Stimulated activated CD4-positive, alpha-beta T cell treated with anti-CD3 and anti-CD28 coated beads, Interleukin-4, amount 100 ng/mL, for 24 hours (primary cell): ENCODE results near the gene FBXL22.
A peak's percentile ranks its signal among the peaks of the same experiment; 100 is the strongest.
"Not testable (repeated sequence)": the region's sequence is repeated elsewhere in the genome, so short reads cannot be mapped to it uniquely, and the experiment has no call there.

Source experiments
- DNase-seq: peaks from one replicate; pipeline ENCODE4 v3.0.0-alpha.2; 2020

Gene FBXL22

DNA sequence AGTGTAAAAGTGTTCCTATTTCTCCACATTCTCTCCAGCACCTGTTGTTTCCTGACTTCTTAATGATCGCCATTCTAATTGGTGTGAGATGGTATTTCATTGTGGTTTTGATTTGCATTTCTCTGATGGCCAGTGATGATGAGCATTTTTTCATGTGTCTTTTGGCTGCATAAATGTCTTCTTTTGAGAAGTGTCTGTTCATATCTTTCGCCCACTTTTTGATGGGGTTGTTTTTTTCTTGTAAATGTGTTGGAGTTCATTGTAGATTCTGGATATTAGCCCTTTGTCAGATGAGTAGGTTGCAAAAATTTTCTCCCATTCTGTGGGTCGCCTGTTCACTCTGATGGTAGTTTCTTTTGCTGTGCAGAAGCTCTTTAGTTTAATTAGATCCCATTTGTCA lies 20.4 kb downstream of the FBXL22 start:
- DNase-seq, result not testable (repeated sequence)

DNA sequence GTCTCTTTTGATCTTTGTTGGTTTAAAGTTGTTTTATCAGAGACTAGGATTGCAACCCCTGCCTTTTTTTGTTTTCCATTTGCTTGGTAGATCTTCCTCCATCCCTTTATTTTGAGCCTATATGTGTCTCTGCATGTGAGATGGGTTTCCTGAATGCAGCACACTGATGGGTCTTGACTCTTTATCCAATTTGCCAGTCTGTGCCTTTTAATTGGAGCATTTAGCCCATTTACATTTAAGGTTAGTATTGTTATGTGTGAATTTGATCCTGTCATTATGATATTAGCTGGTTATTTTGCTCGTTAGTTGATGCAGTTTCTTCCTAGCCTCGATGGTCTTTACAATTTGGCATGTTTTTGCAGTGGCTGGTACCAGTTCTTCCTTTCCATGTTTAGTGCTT lies 23.6 kb downstream of the FBXL22 start:
- not testable (repeated sequence) for DNase-seq

DNA sequence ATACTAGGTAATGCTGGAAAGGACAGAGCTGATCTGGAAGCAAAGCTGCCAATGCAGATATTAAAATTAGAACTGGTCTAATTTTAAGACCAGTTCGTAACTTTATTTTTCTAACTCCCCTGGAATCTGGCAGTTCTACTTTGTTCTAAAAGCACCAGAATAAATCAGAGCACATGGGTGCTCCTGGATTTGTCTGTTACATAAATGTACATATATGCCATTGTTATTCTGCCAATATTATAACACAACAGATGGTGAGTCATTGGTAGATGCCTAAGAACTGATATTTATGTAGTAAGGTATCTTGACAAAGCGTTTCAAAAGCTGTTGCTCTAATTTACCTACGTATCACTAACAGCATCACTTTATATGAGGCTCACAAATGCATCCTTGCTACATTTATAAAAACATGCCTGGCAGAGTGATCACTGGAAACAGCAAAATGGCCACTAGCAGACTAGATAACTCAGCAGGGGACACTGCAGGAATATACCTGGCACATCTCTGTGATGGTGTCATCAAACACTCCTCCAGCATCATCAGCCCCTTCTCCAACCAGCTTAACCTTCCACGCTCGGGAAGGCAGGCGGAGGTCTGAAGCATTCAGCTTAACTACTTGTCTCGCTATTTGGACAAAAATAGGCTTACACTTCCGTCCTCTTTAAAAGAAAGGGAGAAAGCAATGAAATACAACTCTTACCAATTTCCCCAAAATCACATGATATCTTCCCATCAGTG lies 26.2 kb downstream of the FBXL22 start:
- DNase-seq, result no peak

DNA sequence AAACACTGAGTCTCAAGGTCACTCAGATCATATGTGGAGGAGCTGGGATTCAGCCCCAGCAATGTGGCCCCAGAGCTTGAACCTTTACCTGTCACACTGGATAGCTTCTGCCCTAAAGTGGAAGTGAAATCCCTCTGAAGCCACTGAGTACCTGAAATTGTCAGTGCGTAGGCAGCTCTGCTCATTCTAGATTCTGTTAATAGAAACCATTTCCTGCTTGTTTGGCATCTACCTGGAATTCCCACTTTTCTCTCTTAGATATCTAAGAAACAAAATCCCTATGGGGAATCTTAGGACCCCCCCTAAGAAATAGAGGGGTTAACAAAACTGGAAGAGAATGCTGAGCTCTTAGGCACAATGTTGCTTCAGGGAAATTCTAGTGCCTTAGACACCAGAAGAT lies 29.8 kb downstream of the FBXL22 start:
- no peak for DNase-seq

DNA sequence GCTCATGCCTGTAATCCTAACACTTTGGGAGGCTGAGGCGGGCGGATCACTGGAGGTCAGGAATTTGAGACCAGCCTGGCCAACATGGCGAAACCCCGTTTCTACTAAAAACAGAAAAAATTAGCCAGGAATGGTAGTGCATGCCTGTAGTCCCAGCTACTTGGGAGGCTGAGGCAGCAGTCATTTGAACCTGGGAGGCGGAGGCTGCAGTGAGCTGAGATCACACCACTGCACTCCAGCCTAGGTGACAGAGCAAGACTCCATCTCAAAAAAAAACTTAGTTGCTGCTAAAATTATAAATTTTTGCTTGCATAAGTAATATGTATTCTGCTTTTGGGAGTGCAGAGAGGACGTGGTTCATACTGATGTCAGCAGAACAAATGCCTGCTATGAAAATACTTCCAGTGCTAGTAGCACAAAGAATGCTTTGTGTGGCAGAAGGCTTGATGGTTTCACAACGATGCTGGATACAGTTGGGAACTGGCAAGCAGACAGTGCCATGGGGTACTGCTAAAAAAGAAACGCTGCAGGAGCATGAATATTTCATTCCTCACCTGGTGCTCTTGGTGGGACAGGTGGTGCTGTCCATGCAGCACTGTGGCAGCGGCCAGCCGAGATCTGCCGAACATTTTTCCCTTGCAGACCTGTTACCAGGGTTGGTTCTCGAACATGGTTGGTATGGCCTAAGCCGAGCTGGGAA lies 31.1 kb downstream of the FBXL22 start:
- no peak for DNase-seq

DNA sequence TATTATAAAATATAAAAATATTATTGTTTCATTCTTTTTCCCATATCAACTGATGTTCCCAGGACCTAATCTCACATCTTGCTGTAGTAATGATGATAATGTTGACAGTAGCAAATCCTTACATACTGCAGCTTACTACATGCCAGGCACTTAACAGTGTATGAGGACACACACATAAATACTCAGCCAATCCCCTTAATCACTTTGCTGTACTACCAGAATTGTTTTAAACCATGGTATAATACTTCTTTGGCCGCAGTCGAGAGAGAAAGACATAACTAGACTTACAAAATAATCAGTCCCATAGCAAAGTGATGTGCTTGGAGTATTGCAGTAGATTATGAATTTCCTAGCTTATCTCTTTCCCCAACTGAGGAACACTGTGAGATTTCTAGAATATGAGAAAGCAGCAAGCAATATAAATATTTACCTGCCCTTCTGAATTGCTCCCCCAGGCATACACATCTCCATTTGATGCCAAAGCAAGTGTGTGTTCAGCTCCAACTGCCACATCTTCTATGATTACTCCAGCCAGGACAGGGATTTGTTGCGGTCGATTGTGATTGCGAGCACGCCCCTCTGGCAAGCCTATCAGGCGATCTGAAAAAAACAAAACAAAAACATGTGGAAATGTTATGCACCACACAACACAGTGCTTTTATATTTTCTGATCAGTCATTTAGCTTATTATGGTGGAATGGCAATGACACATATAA lies 33.0 kb downstream of the FBXL22 start:
- DNase-seq, result no peak

DNA sequence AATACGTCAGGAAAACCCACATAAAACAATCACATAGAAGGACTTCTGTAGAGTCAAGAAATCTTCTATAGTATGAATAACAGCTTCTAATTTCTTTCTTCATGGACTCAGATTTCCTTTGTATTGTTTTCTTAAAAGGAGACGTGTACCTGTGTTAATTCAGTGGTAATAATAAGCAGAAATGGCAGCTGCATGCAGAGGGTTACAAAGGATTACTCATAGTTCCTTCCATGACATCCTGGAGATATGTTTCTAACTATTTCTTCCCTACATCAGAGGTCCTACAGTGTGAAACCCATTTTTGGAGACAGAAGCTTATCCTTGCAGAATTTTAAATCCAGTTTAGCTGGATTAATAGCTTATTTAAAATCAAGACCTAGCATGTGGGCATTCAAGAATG lies 36.1 kb downstream of the FBXL22 start:
- no peak for DNase-seq

DNA sequence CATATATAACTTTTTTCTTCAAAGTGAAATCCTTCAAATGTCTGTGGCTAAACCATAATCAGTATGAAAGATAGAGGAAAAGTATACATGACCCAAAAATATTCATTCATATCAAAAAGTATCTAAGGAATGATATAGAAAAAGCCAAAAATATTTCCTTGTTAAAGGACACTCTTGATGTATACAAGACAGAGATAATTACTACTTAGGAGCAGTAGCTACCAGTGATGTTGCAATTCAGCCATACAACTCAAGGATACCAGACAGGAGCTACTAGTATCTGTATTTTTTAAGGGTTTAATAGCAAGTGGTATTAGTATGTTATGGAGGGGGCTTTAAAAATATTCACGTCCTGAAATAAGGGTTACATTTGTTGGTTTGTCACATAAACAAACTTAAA lies 37.0 kb downstream of the FBXL22 start:
- DNase-seq, result no peak

DNA sequence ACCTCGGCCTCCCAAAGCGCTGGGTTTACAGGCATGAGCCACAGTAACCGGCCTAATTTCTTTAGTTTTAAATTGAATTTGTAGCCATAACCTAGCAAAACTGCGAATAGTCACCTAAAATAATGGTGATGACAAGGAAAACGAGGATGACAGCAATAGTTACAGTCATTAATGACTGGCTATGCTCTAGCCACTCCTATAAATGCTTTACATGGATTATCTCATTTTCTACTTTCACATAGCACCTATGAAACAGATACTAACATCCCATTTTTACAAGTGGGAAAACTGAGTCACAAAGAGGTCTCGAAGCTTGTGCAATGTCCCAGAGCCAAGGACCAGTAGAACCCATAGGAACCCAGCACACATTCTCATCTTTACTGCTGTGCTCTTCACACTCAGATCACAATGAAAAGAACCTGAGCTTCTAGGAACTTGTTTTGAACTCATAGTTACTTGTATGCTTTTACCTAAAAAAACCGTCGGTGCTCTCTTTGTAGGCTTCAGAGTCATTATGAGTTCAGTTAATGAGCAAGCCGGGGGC lies 39.4 kb downstream of the FBXL22 start:
- no peak for DNase-seq

DNA sequence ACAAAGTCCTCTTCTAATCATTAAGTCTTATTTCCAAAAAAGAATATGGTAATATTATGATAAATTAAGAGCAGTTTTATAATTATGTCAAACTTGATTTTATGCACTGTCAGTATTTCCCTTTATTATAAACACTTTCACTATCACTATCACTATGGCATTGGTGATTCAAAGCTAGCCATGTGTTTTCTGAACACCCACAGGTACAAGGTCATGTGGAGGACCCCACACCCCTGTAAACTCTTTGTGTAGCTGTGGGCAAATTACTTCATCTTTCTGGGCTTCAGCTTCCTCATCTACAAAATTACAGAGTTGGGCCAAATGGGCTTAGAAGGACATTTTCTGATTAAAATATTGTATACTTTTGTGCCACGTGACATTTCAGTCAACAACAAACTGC lies 41.7 kb downstream of the FBXL22 start:
- peak; percentile 17 for DNase-seq

DNA sequence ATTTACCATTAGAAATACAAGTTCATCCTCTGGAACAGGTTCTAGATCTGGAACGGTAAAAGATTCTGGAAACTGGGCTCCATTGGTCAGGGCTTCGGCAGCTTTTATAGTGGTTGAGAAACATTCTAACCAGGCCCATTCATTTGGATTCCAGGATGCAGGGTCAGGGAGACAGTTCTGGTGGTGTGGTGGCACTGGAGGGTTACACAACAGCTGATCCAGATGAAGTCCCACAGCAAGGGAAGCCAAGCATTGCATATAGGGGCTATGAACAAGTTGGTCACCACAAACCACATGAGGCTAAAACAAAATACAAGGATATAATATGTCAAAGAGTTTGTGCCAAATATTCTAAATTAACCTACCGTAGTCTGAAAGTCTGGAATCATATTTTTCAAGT lies 43.0 kb downstream of the FBXL22 start:
- no peak for DNase-seq
